Trophoblast cell (in vitro differentiated cells and primary cell): ENCODE results near the gene PIERCE2.

Source experiments
- DNase-seq, 2 donors: peaks; one replicate each; pipeline ENCODE4 v3.0.0-alpha.2; 2016
- H2AFZ ChIP-seq: 2 replicates; pipeline ENCODE4 v1.6.1; 2013; ENCODE audit warnings: low read length, moderate library complexity, mild to moderate bottlenecking; ENCODE audit not compliant: insufficient read depth, poor library complexity
- H2AK5ac ChIP-seq: 2 replicates; pipeline ENCODE4 v1.6.1; 2013; ENCODE audit warnings: mild to moderate bottlenecking, low read length
- H2BK120ac ChIP-seq: 2 replicates; pipeline ENCODE4 v1.6.1; 2013; ENCODE audit warnings: low read length, mild to moderate bottlenecking, moderate library complexity; ENCODE audit not compliant: insufficient read depth, poor library complexity
- H2BK12ac ChIP-seq: 2 replicates; pipeline ENCODE4 v1.6.1; 2013; ENCODE audit warnings: mild to moderate bottlenecking, low read length, moderate library complexity
- H2BK5ac ChIP-seq: 2 replicates; pipeline ENCODE4 v1.6.1; 2013; ENCODE audit warnings: low read length, low read depth, moderate library complexity, mild to moderate bottlenecking; ENCODE audit not compliant: poor library complexity
- H3K14ac ChIP-seq: 2 replicates; pipeline ENCODE4 v1.6.1; 2013; ENCODE audit warnings: mild to moderate bottlenecking, low read length
- H3K18ac ChIP-seq: 2 replicates; pipeline ENCODE4 v1.6.1; 2013; ENCODE audit warnings: mild to moderate bottlenecking, low read length
- H3K23ac ChIP-seq: 2 replicates; pipeline ENCODE4 v1.6.1; 2013; ENCODE audit warnings: low read length
- H3K27ac ChIP-seq: 2 replicates; pipeline ENCODE4 v1.5.1; 2013; ENCODE audit warnings: low read depth, mild to moderate bottlenecking, inconsistent platforms, low read length, moderate library complexity
- H3K27me3 ChIP-seq: 2 replicates; pipeline ENCODE4 v1.6.1; 2013; ENCODE audit warnings: inconsistent platforms, mild to moderate bottlenecking, low read length, moderate library complexity; ENCODE audit not compliant: insufficient read depth
- H3K36me3 ChIP-seq, 2 experiments: 1 replicate in 1 of 2; 2 replicates in 1 of 2; pipeline ENCODE4 v1.6.1; 2013; ENCODE audit warnings: low read length in 2 of 2, mild to moderate bottlenecking in 2 of 2, moderate library complexity in 1 of 2; ENCODE audit not compliant: insufficient read depth in 2 of 2, control insufficient read depth in 1 of 2
- H3K4ac ChIP-seq: 2 replicates; pipeline ENCODE4 v1.6.1; 2013; ENCODE audit warnings: low read depth, mild to moderate bottlenecking, low read length, moderate library complexity
- H3K4me1 ChIP-seq, 2 experiments: 1 replicate in 1 of 2; 2 replicates in 1 of 2; pipeline ENCODE4 v1.6.1; 2013; ENCODE audit warnings: low read length in 2 of 2, mild to moderate bottlenecking in 2 of 2, moderate library complexity in 1 of 2; ENCODE audit not compliant: insufficient read depth in 2 of 2, control insufficient read depth in 1 of 2
- H3K4me2 ChIP-seq: 2 replicates; pipeline ENCODE4 v1.6.1; 2013; ENCODE audit warnings: inconsistent platforms, mild to moderate bottlenecking, low read length, moderate library complexity
- H3K4me3 ChIP-seq: 2 replicates; pipeline ENCODE4 v1.5.1; 2013; ENCODE audit warnings: mild to moderate bottlenecking, low read depth, low read length, inconsistent platforms
- H3K79me1 ChIP-seq: one replicate; pipeline ENCODE4 v1.6.1; 2013; ENCODE audit warnings: low read length
- H3K79me2 ChIP-seq: 2 replicates; pipeline ENCODE4 v1.6.1; 2013; ENCODE audit warnings: low read length, mild to moderate bottlenecking; ENCODE audit not compliant: control insufficient read depth, insufficient read depth, poor library complexity
- H3K9ac ChIP-seq: 2 replicates; pipeline ENCODE4 v1.6.1; 2013; ENCODE audit warnings: mild to moderate bottlenecking, low read length
- H3K9me3 ChIP-seq: 2 replicates; pipeline ENCODE4 v1.6.1; 2013; ENCODE audit warnings: low read depth, mild to moderate bottlenecking, control low read depth, inconsistent platforms, low read length; ENCODE audit not compliant: insufficient read depth
- H4K12ac ChIP-seq: 2 replicates; pipeline ENCODE4 v1.6.1; 2013; ENCODE audit warnings: low read depth, mild to moderate bottlenecking, low read length, moderate library complexity
- H4K8ac ChIP-seq: 2 replicates; pipeline ENCODE4 v1.6.1; 2013; ENCODE audit warnings: low read depth, mild to moderate bottlenecking, low read length, moderate library complexity
- H4K91ac ChIP-seq: one replicate; pipeline ENCODE4 v1.6.1; 2013; ENCODE audit warnings: low read depth, mild to moderate bottlenecking, low read length, moderate library complexity
- WGBS: extraction: QIAGEN DNeasy Blood & Tissue Kit; methylation state at CpG from one replicate; pipeline ENCODE4 v1.1.7; 2013; ENCODE audit warnings: missing lambda C conversion rate; ENCODE audit not compliant: insufficient read length, insufficient coverage; ENCODE audit errors: extremely low coverage; 5-methylcytosine and 5-hydroxymethylcytosine counted together

The PIERCE2 gene

GRCh38 chr15:55468321-55468720 is 60.0 kb downstream of the PIERCE2 start:
- H3K18ac ChIP-seq = no peak overlapping the region
- no peak overlapping the region for H2AFZ ChIP-seq
- H4K12ac ChIP-seq = no peak overlapping the region
- H3K4me3 ChIP-seq = no peak overlapping the region
- H3K79me2 ChIP-seq = no peaks in the 10 kb centered on the region
- H2AK5ac ChIP-seq = no peak overlapping the region
- no peak for DNase-seq
- H4K91ac ChIP-seq = no peak overlapping the region
- H3K23ac ChIP-seq = no peak overlapping the region
- no peak overlapping the region for H4K8ac ChIP-seq
- H3K79me1 ChIP-seq = no peaks in the 10 kb centered on the region
- no peak overlapping the region for H3K4me2 ChIP-seq
- no CpG with 5 or more reads among the region's 2 CpGs for WGBS
- no peak overlapping the region for H3K4ac ChIP-seq
- no peaks in the 10 kb centered on the region for H3K36me3 ChIP-seq
- no peak overlapping the region for H3K9ac ChIP-seq
- H2BK12ac ChIP-seq = no peak overlapping the region
- H3K27ac ChIP-seq = no peak overlapping the region
- no peak overlapping the region for H2BK120ac ChIP-seq
- no peaks in the 10 kb centered on the region for H3K4me1 ChIP-seq
- no peak overlapping the region for H2BK5ac ChIP-seq
- no peak overlapping the region for H3K14ac ChIP-seq
- no peaks in the 10 kb centered on the region for H3K9me3 ChIP-seq
- H3K27me3 ChIP-seq = no peaks in the 10 kb centered on the region
